HFFc6 (cell line): ENCODE data around the gene SRPK2. TPM values are rescaled to one million over a fixed set of nuclear protein-coding genes. Genes with fewer than 3 reads are reported as not detected.
"Not testable (repeated sequence)": the region's sequence is repeated elsewhere in the genome, so short reads cannot be mapped to it uniquely, and the experiment has no call there.

Source experiments
- DNase-seq: peaks from one replicate; pipeline ENCODE4 v3.0.0-alpha.2; 2018
- H3K27ac Mint-ChIP-seq: 2 replicates; pipeline ENCODE4 v1.8.0; 2020; ENCODE audit warnings: mild to moderate bottlenecking, mixed read lengths
- H3K27me3 Mint-ChIP-seq: 2 replicates; pipeline ENCODE4 v1.8.0; 2021; ENCODE audit warnings: mild to moderate bottlenecking, moderate library complexity, mixed read lengths; ENCODE audit not compliant: insufficient read depth
- H3K36me3 Mint-ChIP-seq: 2 replicates; pipeline ENCODE4 v1.8.0; 2021; ENCODE audit warnings: low read depth, mixed read lengths
- H3K4me1 Mint-ChIP-seq: 2 replicates; pipeline ENCODE4 v1.8.0; 2020; ENCODE audit warnings: low read depth, mixed read lengths
- H3K4me3 Mint-ChIP-seq: 2 replicates; pipeline ENCODE4 v1.8.0; 2020; ENCODE audit warnings: mild to moderate bottlenecking, moderate library complexity, mixed read lengths
- H3K9me3 Mint-ChIP-seq: 2 replicates; pipeline ENCODE4 v1.8.0; 2020; ENCODE audit warnings: mild to moderate bottlenecking, mixed read lengths
- CTCF ChIP-seq: fragments of 200-600 bp; sonication (generic); IDR thresholded peaks from 2 replicates; pipeline ENCODE4 v1.5.0; 2021; ENCODE audit warnings: antibody characterized with exemption, mild to moderate bottlenecking
- total RNA-seq, 6 experiments: library from RNA; stranded (reverse); fragmentation: NEBNext Ultra II Directional; extraction: Animal tissue kit (Norgen Biotek cat#: 25700); gene quantifications; 2 replicates in 1 of 6; 3 replicates in 5 of 6; pipeline ENCODE4 v1.2.3, GENCODE V29; 2021

SRPK2 gene
- total RNA-seq, 6 experiments from 2014 or later, result 45.2 to 49.3 (median 46.7) TPM

- H3K4me1 Mint-ChIP-seq, result peaks cover 39% of the 10 kb centered on the region
- H3K27ac Mint-ChIP-seq, result no peak overlapping the region
- no peak overlapping the region for H3K4me3 Mint-ChIP-seq
- H3K9me3 Mint-ChIP-seq, result no peaks in the 10 kb centered on the region
- H3K27me3 Mint-ChIP-seq, result no peaks in the 10 kb centered on the region
- TF ChIP-seq CTCF, result no peak
- H3K36me3 Mint-ChIP-seq, result 0 out of 2 replicates have a peak, but pooled peaks cover 4% of the 10 kb centered on the region
- DNase-seq, result no peak
Observed at GRCh38 chr7:105306298-105306748, 82.4 kb downstream of the SRPK2 start.

- Mint-ChIP-seq H3K36me3 (0 out of 2 replicates have a peak, but pooled peaks cover 4% of the 10 kb centered on the region), H3K27ac (no peak overlapping the region), H3K27me3 (no peaks in the 10 kb centered on the region; the same call in 1 of the 2 replicates), H3K9me3 (no peaks in the 10 kb centered on the region), H3K4me1 (peaks cover 39% of the 10 kb centered on the region), H3K4me3 (no peak overlapping the region)
- DNase-seq, result no peak
- no peak for TF ChIP-seq CTCF
Observed at GRCh38 chr7:105305633-105306032, 83.1 kb downstream of the SRPK2 start.

GRCh38 chr7:105304040-105304895 lies 84.5 kb downstream of the SRPK2 start:
- Mint-ChIP-seq H3K4me1 (peaks cover 30% of the 10 kb centered on the region), H3K9me3 (no peaks in the 10 kb centered on the region), H3K36me3 (0 out of 2 replicates have a peak, but pooled peaks cover 4% of the 10 kb centered on the region), H3K27me3 (no peaks in the 10 kb centered on the region; the same call in 1 of the 2 replicates), H3K27ac (peak overlapping the region; percentile 37; the same call in 1 of the 2 replicates), H3K4me3 (peak overlapping the region; percentile 46; the same call in 1 of the 2 replicates)
- no peak for TF ChIP-seq CTCF
- peak; percentile 34 for DNase-seq

- H3K9me3 Mint-ChIP-seq, H3K36me3 Mint-ChIP-seq, H3K27ac Mint-ChIP-seq, DNase-seq, H3K4me3 Mint-ChIP-seq, H3K27me3 Mint-ChIP-seq: not testable (repeated sequence)
- H3K4me1 Mint-ChIP-seq, result peaks cover 41% of the 10 kb centered on the region
Observed at GRCh38 chr7:105300587-105300986, 88.1 kb downstream of the SRPK2 start.

GRCh38 chr7:105298439-105298894 lies 90.3 kb downstream of the SRPK2 start:
- TF ChIP-seq CTCF, result no peak
- no peak for DNase-seq
- Mint-ChIP-seq H3K9me3 (no peaks in the 10 kb centered on the region), H3K4me3 (no peak overlapping the region), H3K27me3 (no peaks in the 10 kb centered on the region; the same call in 1 of the 2 replicates), H3K27ac (no peak overlapping the region), H3K36me3 (0 out of 2 replicates have a peak, but pooled peaks cover 4% of the 10 kb centered on the region), H3K4me1 (peaks cover 28% of the 10 kb centered on the region)

GRCh38 chr7:105297985-105298384 lies 90.7 kb downstream of the SRPK2 start:
- H3K36me3 Mint-ChIP-seq, result 0 out of 2 replicates have a peak, but pooled peaks cover 4% of the 10 kb centered on the region
- no peak for TF ChIP-seq CTCF
- H3K27ac Mint-ChIP-seq, result no peak overlapping the region
- peaks cover 27% of the 10 kb centered on the region for H3K4me1 Mint-ChIP-seq
- H3K27me3 Mint-ChIP-seq, result no peaks in the 10 kb centered on the region; the same call in 1 of the 2 replicates
- no peak for DNase-seq
- no peak overlapping the region for H3K4me3 Mint-ChIP-seq
- H3K9me3 Mint-ChIP-seq, result no peaks in the 10 kb centered on the region
